HG03565 (cell line): Measurements from ENCODE around the gene MED16.
"Not testable (repeated sequence)": the region's sequence is repeated elsewhere in the genome, so short reads cannot be mapped to it uniquely, and the experiment has no call there.

ENCODE experiments used
- ATAC-seq: cut with Tn5 transposase; IDR thresholded peaks from one replicate; pipeline ENCODE4 v1.9.1; 2021; ENCODE audit warnings: mild to moderate bottlenecking, moderate library complexity; ENCODE audit not compliant: unreplicated experiment

MED16 gene

DNA sequence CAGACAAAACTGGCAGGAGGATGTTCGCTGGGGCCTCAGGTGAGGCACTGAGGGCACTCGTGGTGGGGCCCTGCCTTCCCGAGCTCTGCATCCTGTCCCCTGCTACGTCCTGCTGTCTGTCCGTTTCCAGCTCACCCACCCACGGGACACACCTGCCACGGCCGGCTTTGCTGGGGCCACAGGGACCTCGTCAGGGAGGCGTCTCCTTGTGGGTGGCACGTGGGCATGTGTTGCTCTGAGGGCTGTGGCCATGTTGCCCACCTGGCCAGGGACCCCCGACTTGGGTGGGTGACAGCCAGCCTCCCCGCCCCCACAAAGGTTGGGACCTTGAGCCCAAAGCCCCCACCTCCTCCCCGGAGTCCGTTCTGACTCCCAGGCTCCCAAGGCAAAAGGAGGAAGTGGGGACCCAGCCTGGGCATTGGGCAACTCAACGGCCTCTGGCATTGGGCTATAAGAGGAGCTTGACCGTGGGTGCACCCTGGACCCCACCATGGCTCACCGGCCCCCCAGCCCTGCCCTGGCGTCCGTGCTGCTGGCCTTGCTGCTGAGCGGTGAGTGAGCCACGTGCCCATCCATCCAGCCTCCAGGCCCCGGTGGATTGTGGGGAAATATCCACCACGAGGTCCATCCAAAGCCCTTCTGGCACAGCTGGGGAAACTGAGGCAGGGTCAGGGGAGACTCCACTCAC is 52.3 kb downstream of the MED16 start, which contains the start of gene PRTN3:
TSS of gene PRTN3 (plus strand) at position 481 of the 688 bp plus-strand sequence. CDS start at position 491, 10 bp downstream.
- no peak for ATAC-seq

DNA sequence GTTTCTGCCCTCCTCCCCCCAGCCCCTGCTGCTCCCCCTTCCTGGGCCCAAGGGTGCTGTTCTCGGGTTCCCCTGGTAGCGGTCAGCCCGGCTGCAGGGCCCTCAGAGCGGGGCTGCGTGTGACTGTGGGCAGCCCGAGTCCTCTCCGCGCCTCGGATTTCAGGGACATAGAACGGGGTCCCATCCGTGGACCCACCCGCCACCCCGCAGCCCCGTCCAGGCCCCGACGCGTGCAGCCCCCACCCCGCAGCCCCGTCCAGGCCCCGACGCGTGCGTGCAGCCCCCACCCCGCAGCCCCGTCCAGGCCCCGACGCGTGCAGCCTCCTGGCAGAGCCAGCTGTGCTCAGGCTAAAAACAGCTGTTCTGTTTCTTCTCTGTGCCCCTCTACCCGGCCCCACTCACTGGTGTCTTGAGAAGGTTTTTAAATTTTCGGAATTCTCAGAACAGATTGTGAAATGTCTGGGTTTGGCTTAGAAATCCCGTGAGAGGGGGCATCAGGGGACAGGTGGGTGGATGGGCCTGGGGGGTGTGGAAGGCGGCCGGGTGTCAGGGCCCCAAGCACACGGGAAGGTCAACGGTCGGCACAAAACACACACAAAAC is 57.7 kb downstream of the MED16 start:
- ATAC-seq, result no peak

DNA sequence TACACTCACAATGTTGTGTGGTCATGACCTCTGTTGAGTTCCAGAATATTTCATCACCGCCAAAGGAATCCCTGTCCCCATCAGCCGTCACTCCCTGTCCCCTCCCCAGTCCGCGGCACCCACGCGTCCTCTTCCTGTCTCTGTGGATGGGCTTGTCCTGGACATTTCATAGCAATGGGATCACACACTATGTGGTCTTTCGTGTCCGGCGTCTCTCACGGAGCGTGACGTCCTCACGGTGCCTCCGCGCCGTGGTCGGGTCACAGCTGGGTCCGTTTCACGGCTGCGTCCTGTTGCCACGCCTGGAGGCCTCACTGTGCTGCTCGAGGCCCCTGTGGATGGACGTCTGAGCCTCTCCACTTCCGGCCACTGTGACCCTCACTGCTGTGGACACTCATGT is 58.8 kb downstream of the MED16 start:
- ATAC-seq, result no peak

DNA sequence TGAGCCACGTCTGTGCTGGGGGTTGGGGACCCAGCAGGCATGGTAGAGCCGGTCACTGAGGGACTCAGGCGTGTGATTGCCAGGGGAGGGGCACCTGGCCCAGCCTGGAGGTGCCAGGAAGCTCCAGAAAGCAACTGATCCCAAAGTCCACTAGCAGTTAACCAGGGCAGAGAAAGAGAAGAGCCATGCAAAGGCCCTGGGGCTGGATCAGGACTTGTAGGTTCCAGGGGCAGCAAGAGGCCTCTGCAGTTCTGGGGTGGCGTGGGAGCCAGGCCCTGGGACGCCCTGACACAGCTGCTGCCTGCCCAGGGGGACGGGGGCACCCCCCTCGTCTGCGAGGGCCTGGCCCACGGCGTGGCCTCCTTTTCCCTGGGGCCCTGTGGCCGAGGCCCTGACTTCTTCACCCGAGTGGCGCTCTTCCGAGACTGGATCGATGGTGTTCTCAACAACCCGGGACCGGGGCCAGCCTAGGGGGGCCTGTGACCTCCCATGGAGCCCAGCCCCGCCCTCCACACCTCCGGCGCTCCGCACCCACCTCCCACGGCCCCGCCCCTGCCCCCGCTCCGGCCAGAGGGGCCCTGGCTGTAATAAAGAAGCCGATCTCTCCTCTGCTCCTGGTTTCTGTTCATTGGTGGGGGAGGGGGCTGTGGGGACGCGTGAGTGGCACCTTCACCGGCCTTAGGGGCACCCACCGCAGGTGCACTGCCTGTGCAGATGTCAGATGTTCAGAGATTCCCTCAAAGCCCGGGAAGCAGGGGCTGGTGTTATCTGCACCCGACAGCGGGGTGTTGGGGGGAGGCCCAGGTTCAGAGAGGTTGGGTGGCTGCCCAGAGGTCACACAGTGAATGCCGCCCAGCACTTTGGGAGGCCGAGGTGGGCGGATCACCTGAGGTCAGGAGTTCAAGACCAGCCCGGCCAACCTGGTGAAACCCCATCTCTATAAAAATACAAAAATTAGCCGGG is 61.3 kb downstream of the MED16 start:
- no peak for ATAC-seq

DNA sequence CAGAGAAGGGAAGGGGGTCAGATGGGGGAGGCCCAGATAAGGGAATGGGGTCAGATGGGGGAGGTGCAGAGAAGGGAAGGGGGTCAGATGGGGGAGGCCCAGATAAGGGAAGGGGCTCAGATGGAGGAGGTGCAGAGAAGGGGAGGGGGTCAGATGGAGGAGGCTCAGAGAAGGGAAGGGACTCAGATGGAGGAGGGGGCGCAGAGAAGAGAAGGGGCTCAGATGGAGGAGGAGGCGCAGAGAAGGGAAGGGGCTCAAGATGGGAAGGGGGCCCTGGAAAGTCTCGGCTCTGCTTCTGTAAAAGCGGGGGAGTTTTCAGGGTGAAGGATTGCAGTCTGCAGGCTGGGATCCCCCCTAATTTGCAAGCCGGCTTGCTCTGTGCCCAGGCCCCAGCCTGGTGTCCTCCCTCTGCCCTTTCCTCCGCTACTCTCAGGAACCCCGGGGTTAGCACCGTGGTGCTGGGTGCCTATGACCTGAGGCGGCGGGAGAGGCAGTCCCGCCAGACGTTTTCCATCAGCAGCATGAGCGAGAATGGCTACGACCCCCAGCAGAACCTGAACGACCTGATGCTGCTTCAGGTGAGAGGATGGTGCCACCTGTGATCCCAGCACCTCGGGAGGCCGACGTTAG is 63.7 kb downstream of the MED16 start:
- ATAC-seq, result no peak

DNA sequence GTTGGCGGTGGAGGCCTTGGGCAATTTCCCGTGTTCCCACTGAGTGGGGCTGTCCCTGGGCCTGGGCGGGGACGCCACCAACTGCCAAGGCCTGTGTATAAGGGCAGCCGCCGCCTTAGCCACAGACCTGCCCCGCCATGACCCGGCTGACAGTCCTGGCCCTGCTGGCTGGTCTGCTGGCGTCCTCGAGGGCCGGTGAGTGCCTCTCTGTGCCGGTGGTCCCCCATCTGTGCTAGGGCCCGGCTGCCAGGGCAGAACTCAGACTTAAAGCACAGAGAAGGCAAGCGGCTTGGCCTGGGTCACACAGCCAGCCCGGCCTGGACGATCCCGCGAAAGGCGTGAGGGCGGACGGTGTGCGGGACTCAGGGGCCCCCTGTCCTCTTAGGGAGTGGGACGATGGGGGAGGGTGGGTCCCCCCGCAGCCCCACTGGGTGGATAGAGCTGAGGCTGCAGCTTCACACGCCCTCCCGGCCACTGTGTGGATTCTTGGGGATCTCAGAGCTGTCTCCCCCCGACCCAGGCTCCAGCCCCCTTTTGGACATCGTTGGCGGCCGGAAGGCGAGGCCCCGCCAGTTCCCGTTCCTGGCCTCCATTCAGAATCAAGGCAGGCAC is 65.2 kb downstream of the MED16 start, which contains the start of gene AZU1:
TSS of gene AZU1 (plus strand) at position 128 of the 612 bp plus-strand sequence. CDS start at position 138, 10 bp downstream.
- no peak for ATAC-seq

DNA sequence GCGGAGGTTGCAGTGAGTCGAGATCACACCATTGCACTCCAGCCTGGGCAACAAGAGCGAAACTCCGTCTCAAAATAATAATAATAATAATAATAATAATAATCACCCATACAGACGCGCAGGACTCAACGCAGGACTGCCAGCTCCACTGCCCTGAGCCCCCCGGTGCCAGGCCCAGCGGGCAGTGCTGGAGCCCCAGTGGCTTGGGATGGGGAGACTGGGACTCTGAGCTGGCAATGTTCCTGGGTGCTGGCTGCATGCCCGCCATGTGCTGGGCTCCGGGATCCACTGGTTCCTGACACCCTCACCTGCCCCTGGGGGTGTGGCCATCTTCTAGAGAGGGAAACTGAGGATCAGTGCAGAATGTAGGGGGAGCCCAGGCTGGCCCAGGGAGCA is 65.7 kb downstream of the MED16 start:
- ATAC-seq, result no peak

DNA sequence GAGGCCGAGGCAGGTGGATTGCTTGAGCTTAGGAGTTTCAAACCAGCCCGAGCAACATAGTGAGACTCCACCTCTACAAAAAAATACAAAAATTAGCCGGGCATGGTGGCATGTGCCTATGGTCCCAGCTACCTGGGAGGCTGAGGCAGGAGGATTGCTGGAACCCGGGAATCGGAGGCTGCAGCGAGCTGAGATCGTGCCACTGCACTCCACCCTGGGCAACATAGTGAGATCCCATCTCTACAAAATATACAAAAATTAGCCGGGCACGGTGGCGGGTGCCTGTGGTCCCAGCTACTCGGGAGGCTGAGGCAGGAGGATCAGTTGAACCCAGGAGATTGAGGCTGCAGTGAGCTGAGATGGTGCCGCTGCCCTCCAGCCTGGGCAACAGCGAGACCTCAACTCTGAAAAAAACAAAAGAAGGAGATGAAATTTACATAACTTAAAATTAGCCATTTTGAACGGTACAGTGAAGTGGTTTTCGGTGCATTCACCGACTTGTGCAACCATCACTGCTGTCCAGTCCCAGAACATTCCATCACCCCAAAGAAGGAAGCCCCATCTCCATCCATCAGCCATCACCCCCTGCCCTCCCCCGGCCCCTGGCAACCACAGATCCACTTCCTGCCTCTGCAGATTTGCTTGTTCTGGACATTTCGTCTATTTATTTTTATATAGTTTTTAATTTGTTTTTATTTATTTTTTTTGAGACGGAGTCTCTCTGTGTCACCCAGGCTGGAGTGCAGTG is 66.9 kb downstream of the MED16 start:
- ATAC-seq, result no peak

DNA sequence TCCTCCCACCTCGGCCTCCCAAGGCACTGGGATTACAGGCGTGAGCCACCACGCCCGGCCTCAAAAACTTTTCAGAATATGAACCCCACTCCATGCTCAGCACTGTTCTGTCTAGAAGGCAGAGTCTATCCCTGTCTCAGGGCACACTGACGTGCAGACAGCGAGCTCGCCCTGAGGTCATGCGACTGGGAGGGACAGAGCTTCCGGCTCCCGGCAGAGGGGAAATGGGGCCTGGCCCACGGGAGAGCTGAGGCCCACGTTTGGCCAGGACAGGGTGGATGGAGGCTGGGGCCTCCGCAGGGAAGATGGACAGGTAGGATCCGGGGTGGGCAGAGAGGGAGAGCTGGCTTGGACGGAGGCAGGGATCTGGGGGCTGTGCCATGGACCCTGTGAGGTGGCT is 68.1 kb downstream of the MED16 start:
- ATAC-seq, result no peak

DNA sequence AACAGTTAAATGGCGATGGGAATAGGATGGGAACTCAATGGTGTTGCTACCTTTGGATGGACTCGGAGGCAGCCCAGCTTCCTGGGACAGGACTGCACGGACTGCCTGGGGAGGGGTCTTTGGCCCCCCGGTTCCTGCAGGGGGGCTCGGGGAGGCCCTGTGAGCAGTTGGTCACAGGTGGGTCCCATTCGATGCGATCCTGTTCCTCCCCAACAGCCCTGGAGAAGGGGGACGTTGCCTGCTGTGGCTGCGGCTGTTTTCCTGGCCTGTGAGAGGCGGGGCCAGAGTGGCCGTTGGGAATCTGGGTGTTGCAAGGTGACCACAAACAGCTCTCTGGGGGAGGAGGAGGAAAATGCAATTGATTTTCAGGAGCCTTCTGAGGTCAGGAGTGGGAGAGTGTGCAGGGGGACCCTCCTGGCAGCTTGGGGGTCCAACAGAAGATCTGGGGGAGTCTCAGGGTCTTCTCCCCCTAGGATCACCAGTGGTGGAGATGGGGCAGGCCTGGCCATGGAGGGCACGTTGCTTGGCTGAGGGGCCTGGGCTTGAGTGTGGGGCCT is 69.3 kb downstream of the MED16 start:
- ATAC-seq, result no peak

DNA sequence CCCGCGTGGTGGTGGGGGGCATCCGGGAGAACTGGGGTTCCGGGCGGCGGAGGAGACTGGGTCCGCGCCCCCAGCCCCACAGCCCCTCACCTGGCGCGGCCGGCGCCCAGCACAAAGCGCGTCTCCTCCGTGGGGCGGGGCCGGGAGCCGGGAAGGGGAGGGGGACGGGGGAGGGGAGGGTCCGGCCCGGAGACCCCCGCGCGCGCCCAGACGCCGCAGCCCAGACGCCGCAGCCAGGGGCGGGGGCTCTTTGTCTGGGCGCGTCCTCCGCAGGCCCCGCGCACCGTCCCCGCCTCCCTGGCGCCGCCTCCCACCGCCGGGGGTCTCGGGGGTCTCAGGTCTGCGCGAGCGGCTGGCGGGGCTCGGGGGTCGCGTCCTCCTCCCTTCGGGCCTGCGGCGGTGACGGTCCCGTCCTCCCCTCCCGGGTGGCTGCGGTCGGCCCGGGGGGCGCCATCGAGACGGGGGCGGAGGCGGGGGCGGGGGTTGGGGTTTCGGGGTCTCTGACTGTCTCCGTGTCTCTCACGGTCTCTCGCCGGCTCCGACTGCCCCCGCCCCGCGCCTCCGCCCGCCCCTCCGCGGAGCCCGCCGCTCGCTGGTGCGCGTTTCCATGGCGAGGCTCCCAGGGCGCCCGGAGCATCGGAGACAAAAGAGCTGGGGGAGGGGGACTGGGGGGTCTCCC is 71.0 kb downstream of the MED16 start, which contains the start of gene PLPPR3:
TSS of gene PLPPR3 (minus strand) at position 131 of the 679 bp plus-strand sequence. CDS start 396 bp downstream, outside the sequence.
- no peak for ATAC-seq

DNA sequence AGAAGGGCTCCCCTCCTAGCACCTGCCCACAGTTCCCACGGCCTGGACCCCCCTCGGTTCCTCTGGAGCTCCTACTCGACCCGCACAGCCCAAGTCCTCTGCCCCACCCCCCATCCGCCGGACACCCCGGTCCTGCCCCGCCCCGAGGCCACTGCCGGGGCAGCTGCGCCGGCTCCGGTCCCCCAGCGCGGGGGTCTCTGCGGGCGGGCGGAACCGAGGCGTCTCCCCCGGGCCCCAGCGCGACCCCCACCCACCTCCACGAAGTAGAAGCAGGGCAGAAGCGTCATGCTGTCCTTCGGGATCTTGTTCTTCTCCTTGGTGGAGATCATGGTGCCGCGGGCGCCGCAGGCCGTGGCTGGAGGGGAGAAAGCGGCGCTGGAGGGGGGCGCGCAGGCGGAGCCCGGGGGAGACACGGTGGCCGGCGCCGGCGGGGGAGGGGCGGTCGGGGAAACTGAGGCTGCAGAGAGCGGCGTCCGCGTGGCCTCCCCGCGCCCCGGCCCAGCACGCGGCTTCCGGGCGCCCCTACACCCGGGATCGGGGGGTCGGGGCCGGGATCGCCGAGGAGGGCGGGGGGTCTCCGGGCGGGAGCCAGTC is 71.7 kb downstream of the MED16 start:
- no peak for ATAC-seq

DNA sequence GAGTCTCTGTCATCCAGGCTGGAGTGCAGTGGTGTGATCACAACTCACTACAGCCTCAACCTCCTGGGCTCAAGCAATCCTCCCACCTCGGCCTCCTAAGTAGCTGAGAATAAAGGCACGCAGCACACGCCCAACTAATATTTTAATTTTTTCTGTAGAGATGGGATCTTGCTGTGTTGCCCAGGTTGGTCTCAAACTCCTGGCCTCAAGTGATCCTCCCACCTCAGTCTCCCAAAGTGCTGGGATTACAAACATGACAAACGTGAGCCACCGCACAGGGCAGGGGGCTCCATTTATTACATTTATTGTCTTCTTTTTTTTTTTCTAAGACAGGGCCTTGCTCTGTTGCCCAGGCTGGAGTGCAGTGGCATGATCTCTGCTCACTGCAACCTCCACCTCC is 72.8 kb downstream of the MED16 start:
- ATAC-seq, result not testable (repeated sequence)
